Upper lobe of left lung (tissue), 6 donors: ENCODE measurements around the gene KLHL30. TPM values are rescaled to one million over a fixed set of nuclear protein-coding genes. Genes with fewer than 3 reads are reported as not detected.
"Not testable (repeated sequence)": the region's sequence is repeated elsewhere in the genome, so short reads cannot be mapped to it uniquely, and the experiment has no call there.

Source experiments
- ATAC-seq, 2 donors: fragments of 200-7000 bp; cut with Tn5 transposase; one replicate each; pipeline ENCODE4 v1.9.1; 2022; ENCODE audit warnings: mild to moderate bottlenecking in 2 of 2, moderate library complexity in 2 of 2; ENCODE audit not compliant: low FRiP score in 2 of 2
- DNase-seq, 2 donors: peaks; one replicate each; pipeline ENCODE4 v3.0.0-alpha.2; 2019 to 2020
- H3K27ac ChIP-seq, 4 donors: fragments of 200-600 bp; sonication (generic); one replicate each; pipeline ENCODE4 v1.5.1; 2016 to 2019
- H3K27me3 ChIP-seq, 4 donors: fragments of 200-600 bp; sonication (generic); one replicate each; pipeline ENCODE4 v1.5.1; 2017 to 2019
- H3K36me3 ChIP-seq, 4 donors: fragments of 200-600 bp; sonication (generic); one replicate each; pipeline ENCODE4 v1.5.1; 2016 to 2019
- H3K4me1 ChIP-seq, 4 donors: fragments of 200-600 bp; sonication (generic); one replicate each; pipeline ENCODE4 v1.5.1; 2018 to 2019
- H3K4me3 ChIP-seq, 4 donors: fragments of 200-600 bp; sonication (generic); one replicate each; pipeline ENCODE4 v1.5.1; 2017 to 2019; ENCODE audit warnings: mild to moderate bottlenecking in 2 of 4, moderate library complexity in 1 of 4
- H3K9me3 ChIP-seq, 4 donors: fragments of 200-600 bp; sonication (generic); one replicate each; pipeline ENCODE4 v1.5.1; 2018 to 2019
- CTCF ChIP-seq, 6 experiments: fragments of 450-650 bp in 4 of 6; fragments of 200-600 bp in 2 of 6; sonication (generic) in 2 of 6; IDR thresholded peaks; one replicate each; pipeline ENCODE4 v1.5.1; 2016 to 2019; ENCODE audit warnings: antibody characterized with exemption in 6 of 6
- EP300 ChIP-seq, 4 donors: sonication (generic); formaldehyde crosslinking; IDR thresholded peaks; one replicate each; pipeline ENCODE4 v1.5.1; 2017; ENCODE audit warnings: antibody characterized with exemption in 4 of 4, control low read depth in 2 of 4
- POLR2A ChIP-seq, 4 donors: fragments of 450-650 bp; IDR thresholded peaks; one replicate each; pipeline ENCODE4 v1.5.1; 2016 to 2017; ENCODE audit warnings: antibody characterized with exemption in 4 of 4, mild to moderate bottlenecking in 2 of 4
- POLR2AphosphoS5 ChIP-seq, 2 donors: sonication (generic); formaldehyde crosslinking; IDR thresholded peaks; one replicate each; pipeline ENCODE4 v1.5.1; 2017; ENCODE audit warnings: antibody characterized with exemption in 2 of 2
- WGBS, 2 donors: methylation state at CpG; one replicate each; pipeline ENCODE4 v1.1.5; 2017 to 2018; 5-methylcytosine and 5-hydroxymethylcytosine counted together
- total RNA-seq, 6 donors: library from RNA; depleted of rRNA in 4 of 6; stranded (reverse); fragments of >200 nt in 4 of 6; gene quantifications; one replicate each; pipeline versions ENCODE4 v1.1.0 to v1.2.1, GENCODE V29; 2016 to 2021
- donor health status: DM: no; HTN: no; CAD: no; lungs with moderate emphysema.
- donor health status: DM: no; HTN: yes; CAD: no; lungs with severe emphysema.

KLHL30 gene
- total RNA-seq, 6 donors from 2014 or later = 0.30 to 1.3 (median 0.97) TPM; not detected in 2

DNA sequence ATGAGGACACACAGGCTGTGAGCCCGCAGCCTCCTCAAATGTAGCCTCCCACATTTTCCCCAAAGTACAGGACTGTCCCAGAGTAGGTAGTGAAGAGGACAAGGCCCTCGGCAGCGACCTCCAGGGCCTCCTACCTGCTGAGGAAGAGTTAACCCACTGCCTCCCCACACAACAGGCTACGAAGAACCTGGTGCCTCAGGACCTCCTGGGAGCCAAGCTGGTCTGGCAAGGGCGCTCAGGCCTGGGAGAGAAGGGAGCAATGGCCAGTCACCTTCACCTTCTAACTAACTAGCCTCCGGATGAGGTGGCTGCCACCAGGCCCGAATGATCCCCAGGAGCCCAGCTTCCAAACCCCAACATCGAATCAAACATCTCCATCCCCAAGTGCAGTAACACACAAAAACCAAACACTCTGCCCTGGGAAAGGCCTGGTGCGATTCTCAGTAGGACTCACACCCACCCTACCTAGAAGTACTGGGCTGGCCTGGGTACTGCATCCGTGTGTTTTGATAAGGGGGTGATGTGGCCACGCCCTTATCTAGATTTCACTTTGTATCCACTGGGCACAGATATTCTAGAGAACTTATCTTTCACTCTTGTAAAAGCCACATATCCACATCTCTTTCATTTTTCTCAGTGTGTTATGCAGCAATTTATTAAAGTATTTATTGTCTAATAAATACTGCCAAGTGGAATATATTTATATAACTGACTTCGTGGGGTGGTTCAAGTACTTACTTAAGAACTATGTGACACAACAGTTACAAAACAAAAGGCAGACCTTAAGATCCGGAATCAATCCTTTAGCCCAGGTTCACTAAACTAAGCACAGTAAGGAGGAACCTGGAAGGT is 30.0 kb downstream of the KLHL30 start:
- peaks cover 9 to 56% (median 44%) of the 10 kb centered on the region in 4 donors for H3K36me3 ChIP-seq

GRCh38 chr2:238169048-238169707 is 30.7 kb downstream of the KLHL30 start:
- WGBS, 2 donors = 58 to 62% methylated on average over 6 of the region's 6 CpGs
- peak in 1 of 2 donors; percentile 45 for ATAC-seq
- peaks cover 10 to 18% (median 14%) of the 10 kb centered on the region in 4 donors for H3K4me1 ChIP-seq
- H3K9me3 ChIP-seq = no peaks in the 10 kb centered on the region
- peaks cover 0 to 2% (median 0%) of the 10 kb centered on the region in 4 donors for H3K27me3 ChIP-seq
- peak in 1 of 2 donors; percentile 43 for DNase-seq
- peaks cover 9 to 64% (median 51%) of the 10 kb centered on the region in 4 donors for H3K36me3 ChIP-seq
- TF ChIP-seq POLR2AphosphoS5 (IDR thresholded peaks at IDR 0.05) = no peak
- TF ChIP-seq CTCF (IDR thresholded peaks at IDR 0.05) = no peak
- TF ChIP-seq EP300 (IDR thresholded peaks at IDR 0.05) = no peak
- no peak for TF ChIP-seq POLR2A (IDR thresholded peaks at IDR 0.05)
- H3K4me3 ChIP-seq = no peak overlapping the region
- peak overlapping the region in 3 of 4 donors; percentile 2 to 8 (median 3) for H3K27ac ChIP-seq

More for the DNA sequence above, 30.0 kb downstream of the KLHL30 start:
- peak overlapping the region in 1 of 4 donors; percentile 3 for H3K27ac ChIP-seq
- no peak for DNase-seq
- no peak for TF ChIP-seq POLR2A (IDR thresholded peaks at IDR 0.05)
- no peak for ATAC-seq
- H3K4me1 ChIP-seq = peaks cover 17 to 26% (median 18%) of the 10 kb centered on the region in 4 donors
- peaks cover 0 to 10% (median 5%) of the 10 kb centered on the region in 4 donors for H3K27me3 ChIP-seq
- H3K9me3 ChIP-seq = no peaks in the 10 kb centered on the region
- no peak overlapping the region for H3K4me3 ChIP-seq
- 85% methylated on average over 11 to 13 of the region's 13 CpGs for WGBS, 2 donors

DNA sequence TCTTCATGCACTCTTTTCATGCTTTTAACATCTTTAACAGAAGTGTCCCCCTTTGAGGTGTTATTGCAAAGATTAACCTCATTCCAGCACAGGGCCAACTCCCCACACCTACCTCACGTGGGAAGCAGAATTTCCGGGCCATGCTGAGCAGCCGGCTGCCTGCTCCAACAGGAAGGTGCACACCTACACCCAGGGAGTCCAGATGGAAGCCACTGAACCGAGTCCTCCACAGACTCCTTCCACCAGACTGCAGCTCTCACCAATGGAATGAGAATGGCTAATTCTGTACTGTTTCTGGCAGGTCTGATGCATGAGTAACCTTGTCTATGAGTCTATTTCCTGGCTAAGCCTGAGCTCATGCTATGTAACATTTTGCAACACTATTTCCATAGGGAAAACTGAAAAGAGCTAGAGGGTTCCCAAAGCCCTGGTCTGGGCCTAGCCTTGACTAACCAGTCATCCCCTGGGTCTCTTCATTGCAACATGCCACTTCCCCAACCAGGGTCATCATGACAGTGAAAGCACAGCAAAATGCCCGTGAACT is 31.3 kb downstream of the KLHL30 start:
- DNase-seq = peak in 1 of 2 donors; percentile 40
- ATAC-seq = peak in 1 of 2 donors; percentile 69
- Histone ChIP-seq H3K27ac (peak overlapping the region in 2 of 4 donors; percentile 8 to 51), H3K27me3 (no peaks in the 10 kb centered on the region), H3K9me3 (no peaks in the 10 kb centered on the region), H3K4me1 (peaks cover 10 to 17% (median 14%) of the 10 kb centered on the region in 4 donors), H3K4me3 (no peak overlapping the region), H3K36me3 (peaks cover 9 to 70% (median 56%) of the 10 kb centered on the region in 4 donors)
- 68 to 82% methylated on average over 5 of the region's 5 CpGs for WGBS, 2 donors
- TF ChIP-seq POLR2AphosphoS5 (IDR thresholded peaks at IDR 0.05) = no peak
- TF ChIP-seq EP300 (IDR thresholded peaks at IDR 0.05) = no peak
- TF ChIP-seq POLR2A (IDR thresholded peaks at IDR 0.05) = no peak
- no peak for TF ChIP-seq CTCF (IDR thresholded peaks at IDR 0.05)

DNA sequence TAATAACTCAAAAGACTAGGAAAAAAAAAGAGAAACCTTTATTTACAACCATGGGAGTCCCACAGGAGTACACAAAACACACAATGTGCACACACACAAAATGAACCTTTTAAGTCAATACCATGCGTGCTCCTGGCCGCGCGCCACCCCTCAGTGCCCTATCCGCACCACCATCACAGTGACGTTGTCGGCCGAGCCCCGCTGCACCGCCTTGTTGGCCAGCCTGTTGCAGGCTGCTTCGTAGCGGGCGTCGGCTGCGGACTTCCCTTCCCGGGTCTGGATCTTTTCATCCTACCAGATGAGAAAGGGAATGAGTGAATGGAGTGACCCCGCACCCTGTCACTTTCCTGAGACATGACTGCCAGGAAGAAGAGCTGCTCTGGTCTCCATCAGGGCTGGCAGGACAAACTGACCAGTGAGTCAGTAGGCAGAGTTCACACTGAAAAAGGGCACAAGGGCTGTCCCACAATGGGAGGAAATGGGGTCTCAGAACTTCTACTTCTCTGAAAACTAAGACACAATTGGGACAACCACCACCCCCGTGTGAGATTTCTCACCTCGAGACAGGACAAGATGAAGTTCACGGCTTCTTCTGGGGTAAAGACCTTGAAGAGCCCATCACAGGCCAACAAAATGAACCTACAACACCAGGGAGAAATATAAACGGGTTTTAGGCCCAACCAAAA is 32.1 kb downstream of the KLHL30 start:
- Histone ChIP-seq H3K9me3 (no peaks in the 10 kb centered on the region), H3K36me3 (peaks cover 9 to 75% (median 58%) of the 10 kb centered on the region in 4 donors), H3K27ac (no peak overlapping the region), H3K4me1 (peaks cover 10 to 20% (median 14%) of the 10 kb centered on the region in 4 donors), H3K4me3 (no peak overlapping the region), H3K27me3 (no peaks in the 10 kb centered on the region)
- 81 to 89% methylated on average over 14 to 21 of the region's 21 CpGs for WGBS, 2 donors
- ATAC-seq (no peak), DNase-seq (peak in 1 of 2 donors; percentile 87)
- TF ChIP-seq EP300 (IDR thresholded peaks at IDR 0.05) (no peak), POLR2AphosphoS5 (IDR thresholded peaks at IDR 0.05) (no peak), POLR2A (IDR thresholded peaks at IDR 0.05) (no peak), CTCF (IDR thresholded peaks at IDR 0.05) (no peak)

- H3K9me3 ChIP-seq = not testable (repeated sequence)
- H3K36me3 ChIP-seq = peaks cover 9 to 79% (median 58%) of the 10 kb centered on the region in 4 donors
Measured at GRCh38 chr2:238171072-238171431, 32.6 kb downstream of the KLHL30 start.

More at GRCh38 chr2:238171072-238171431, 32.6 kb downstream of the KLHL30 start:
- not testable (repeated sequence) for H3K27me3 ChIP-seq, DNase-seq, ATAC-seq, H3K27ac ChIP-seq, H3K4me3 ChIP-seq
- H3K4me1 ChIP-seq = peaks cover 10 to 20% (median 14%) of the 10 kb centered on the region in 4 donors
- 71 to 77% methylated on average over 5 of the region's 5 CpGs for WGBS, 2 donors
